Lung (tissue), 12 donors: ENCODE data around the gene RIPOR2. TPM values are rescaled to one million over a fixed set of nuclear protein-coding genes. Genes with fewer than 3 reads are reported as not detected.

Experiments
- ATAC-seq: fragments of 200-7000 bp; cut with Tn5 transposase; one replicate; pipeline ENCODE4 v1.9.1; 2020; ENCODE audit warnings: moderate number of reproducible peaks; ENCODE audit not compliant: insufficient read depth, low FRiP score
- DNase-seq, 3 donors: peaks; one replicate each; pipeline ENCODE4 v3.0.0-alpha.2; 2013 to 2017
- H3K27ac ChIP-seq, 2 donors: one replicate each; pipeline ENCODE4 v1.5.1; 2013; ENCODE audit warnings: mild to moderate bottlenecking in 2 of 2, moderate library complexity in 2 of 2, control low read depth in 1 of 2, inconsistent platforms in 1 of 2, low read depth in 1 of 2, low read length in 1 of 2
- H3K27me3 ChIP-seq, 3 donors: one replicate each; pipeline ENCODE4 v1.5.1; 2013; ENCODE audit warnings: low read length in 2 of 3; ENCODE audit not compliant: control insufficient read depth in 3 of 3, insufficient read depth in 3 of 3
- H3K36me3 ChIP-seq, 4 donors: one replicate each; pipeline ENCODE4 v1.5.1; 2013; ENCODE audit warnings: low read length in 4 of 4, mild to moderate bottlenecking in 1 of 4, moderate library complexity in 1 of 4; ENCODE audit not compliant: control insufficient read depth in 4 of 4, insufficient read depth in 4 of 4
- H3K4me1 ChIP-seq, 5 donors: one replicate each; pipeline ENCODE4 v1.5.1; 2013; ENCODE audit warnings: low read length in 5 of 5, mild to moderate bottlenecking in 2 of 5, moderate library complexity in 1 of 5; ENCODE audit not compliant: control insufficient read depth in 5 of 5, insufficient read depth in 5 of 5
- H3K4me3 ChIP-seq: one replicate; pipeline ENCODE4 v1.5.1; 2013; ENCODE audit warnings: mild to moderate bottlenecking, control low read depth, moderate library complexity
- H3K9ac ChIP-seq, 2 donors: one replicate each; pipeline ENCODE4 v1.5.1; 2013; ENCODE audit warnings: low read length in 2 of 2, control low read depth in 1 of 2; ENCODE audit not compliant: insufficient read depth in 1 of 2
- H3K9me3 ChIP-seq, 4 donors: one replicate each; pipeline ENCODE4 v1.5.1; 2013; ENCODE audit warnings: low read length in 3 of 4, mild to moderate bottlenecking in 1 of 4, moderate library complexity in 1 of 4; ENCODE audit not compliant: control insufficient read depth in 4 of 4, insufficient read depth in 3 of 4
- CTCF ChIP-seq: IDR thresholded peaks from 2 replicates; pipeline ENCODE4 v1.5.1; 2012; ENCODE audit warnings: mild to moderate bottlenecking; ENCODE audit errors: control extremely low read depth, extremely low read depth
- WGBS, 2 donors: extraction: QIAGEN DNeasy Blood & Tissue Kit; methylation state at CpG; one replicate each; pipeline ENCODE4 v1.1.7; 2013; 5-methylcytosine and 5-hydroxymethylcytosine counted together
- polyA plus RNA-seq, 2 donors: library from polyadenylated mRNA; stranded (reverse); fragments of 200-250 nt; gene quantifications; one replicate each; pipeline ENCODE4 v1.2.1, GENCODE V29; 2013
- total RNA-seq, 2 donors: library from RNA; depleted of rRNA in 1 of 2; stranded (reverse); fragments of >200 nt in 1 of 2; gene quantifications; one replicate each; pipeline ENCODE4 v1.2.1, GENCODE V29; 2014 to 2021
- donor health status: control.
- donor health status: control.
- donor health status: Bipolar disorder and iron deficiency.
- donor health status: healthy.
- donor health status: DM: yes; HTN: yes; CAD: no.

Gene RIPOR2
- total and polyA plus RNA-seq, 4 donors: 7.9 to 97.6 (median 42.7) TPM

GRCh38 chr6:24901698-24902328, 33.9 kb downstream of the RIPOR2 start:
- no peak for ATAC-seq
- 83 to 84% methylated on average over 9 of the region's 9 CpGs for WGBS, 2 donors
- TF ChIP-seq CTCF: no peak

GRCh38 chr6:24900917-24901697, 34.7 kb downstream of the RIPOR2 start:
- H3K36me3 ChIP-seq: no peaks in the 10 kb centered on the region
- no peak overlapping the region for H3K4me3 ChIP-seq
- no peaks in the 10 kb centered on the region for H3K27me3 ChIP-seq
- WGBS, 2 donors: 78 to 87% methylated on average over 6 of the region's 6 CpGs
- peaks cover 0 to 3% (median 0%) of the 10 kb centered on the region in 5 donors for H3K4me1 ChIP-seq
- no peak for DNase-seq
- H3K9ac ChIP-seq: no peak overlapping the region
- ATAC-seq: no peak
- H3K9me3 ChIP-seq: peaks cover 0 to 4% (median 0%) of the 10 kb centered on the region in 4 donors
- no peak for TF ChIP-seq CTCF
- no peak overlapping the region for H3K27ac ChIP-seq

More at GRCh38 chr6:24901698-24902328, 33.9 kb downstream of the RIPOR2 start:
- Histone ChIP-seq H3K9me3 (peaks cover 0 to 4% (median 0%) of the 10 kb centered on the region in 4 donors), H3K4me3 (no peak overlapping the region), H3K27me3 (no peaks in the 10 kb centered on the region), H3K27ac (no peak overlapping the region), H3K9ac (no peak overlapping the region), H3K4me1 (peaks cover 0 to 3% (median 0%) of the 10 kb centered on the region in 5 donors), H3K36me3 (no peaks in the 10 kb centered on the region)
- DNase-seq: no peak

- H3K27ac ChIP-seq: no peak overlapping the region
- no peak overlapping the region for H3K9ac ChIP-seq
Observed at GRCh38 chr6:24899997-24900325, 35.8 kb downstream of the RIPOR2 start.

More at GRCh38 chr6:24899997-24900325, 35.8 kb downstream of the RIPOR2 start:
- Histone ChIP-seq H3K4me1 (peaks cover 0 to 3% (median 0%) of the 10 kb centered on the region in 5 donors), H3K4me3 (no peak overlapping the region), H3K36me3 (no peaks in the 10 kb centered on the region), H3K9me3 (peaks cover 0 to 4% (median 0%) of the 10 kb centered on the region in 4 donors), H3K27me3 (no peaks in the 10 kb centered on the region)
- 70 to 84% methylated on average over 6 of the region's 6 CpGs for WGBS, 2 donors
- TF ChIP-seq CTCF: no peak
- DNase-seq: peak in 2 of 3 donors; percentile 25 to 47
- ATAC-seq: no peak
